Osteoblast (primary cell): Measurements from ENCODE around the gene PGAM5. TPM values are rescaled to one million over a fixed set of nuclear protein-coding genes. Genes with fewer than 3 reads are reported as not detected.

Source experiments
- DNase-seq: peaks from one replicate; pipeline ENCODE4 v3.0.0; 2011; ENCODE audit warnings: low spot score, mixed read lengths; ENCODE audit not compliant: insufficient read length; ENCODE audit errors: missing footprints
- H2AFZ ChIP-seq: 2 replicates; pipeline ENCODE4 v1.6.0; 2011; ENCODE audit warnings: mild to moderate bottlenecking, low read length
- H3K27ac ChIP-seq: 2 replicates; pipeline ENCODE4 v1.5.1; 2011; ENCODE audit warnings: mild to moderate bottlenecking, low read depth, low read length, moderate library complexity
- H3K27me3 ChIP-seq: 2 replicates; pipeline ENCODE4 v1.6.0; 2012; ENCODE audit warnings: mild to moderate bottlenecking, control low read depth, inconsistent platforms, low read length, moderate library complexity; ENCODE audit not compliant: insufficient read depth
- H3K36me3 ChIP-seq: 2 replicates; pipeline ENCODE4 v1.5.1; 2011; ENCODE audit warnings: mild to moderate bottlenecking, low read length, control low read depth, moderate library complexity; ENCODE audit not compliant: insufficient read depth
- H3K4me1 ChIP-seq: 2 replicates; pipeline ENCODE4 v1.5.1; 2011; ENCODE audit warnings: mild to moderate bottlenecking, low read length, control low read depth, moderate library complexity; ENCODE audit not compliant: insufficient read depth
- H3K4me2 ChIP-seq: 2 replicates; pipeline ENCODE4 v1.6.0; 2011; ENCODE audit warnings: mild to moderate bottlenecking, low read length; ENCODE audit not compliant: insufficient read depth
- H3K4me3 ChIP-seq: fragments of 200-600 bp; sonication (generic); 3 replicates; pipeline ENCODE4 v1.5.1; 2012; ENCODE audit warnings: mild to moderate bottlenecking, low read length, inconsistent platforms; ENCODE audit not compliant: insufficient read depth
- H3K79me2 ChIP-seq: 2 replicates; pipeline ENCODE4 v1.6.0; 2012; ENCODE audit warnings: mild to moderate bottlenecking, low read length, control low read depth, inconsistent platforms; ENCODE audit not compliant: insufficient read depth
- H3K9me3 ChIP-seq: 2 replicates; pipeline ENCODE4 v1.5.1; 2011; ENCODE audit warnings: low read depth, low read length, control low read depth
- H4K20me1 ChIP-seq: 2 replicates; pipeline ENCODE4 v1.6.0; 2012; ENCODE audit warnings: mild to moderate bottlenecking, low read length, control low read depth; ENCODE audit not compliant: insufficient read depth
- CTCF ChIP-seq: IDR thresholded peaks from 2 replicates; pipeline ENCODE4 v1.5.1; 2011; ENCODE audit warnings: mild to moderate bottlenecking, low read depth, low read length, moderate library complexity; ENCODE audit errors: extremely low read depth
- total RNA-seq: library from RNA; depleted of rRNA; stranded (reverse); fragments of >200 nt; gene quantifications from 2 replicates; pipeline ENCODE4 v1.2.3, GENCODE V29; 2012

Gene PGAM5
- total RNA-seq, 1 donor = 24.6 TPM

- Histone ChIP-seq H3K79me2 (no peaks in the 10 kb centered on the region), H4K20me1 (no peaks in the 10 kb centered on the region), H3K27me3 (no peaks in the 10 kb centered on the region), H3K27ac (no peak overlapping the region), H3K9me3 (no peaks in the 10 kb centered on the region), H2AFZ (no peak overlapping the region), H3K4me1 (no peaks in the 10 kb centered on the region), H3K4me2 (no peak overlapping the region), H3K4me3 (no peak overlapping the region), H3K36me3 (peaks cover 6% of the 10 kb centered on the region)
- DNase-seq = peak; percentile 55
- TF ChIP-seq CTCF = no peak
Measured at GRCh38 chr12:132700212-132700822, 10.3 kb upstream of the PGAM5 start.

- no peak for TF ChIP-seq CTCF
- no peaks in the 10 kb centered on the region for H3K79me2 ChIP-seq
- H3K27ac ChIP-seq = no peak overlapping the region
- no peak overlapping the region for H2AFZ ChIP-seq
- peaks cover 4% of the 10 kb centered on the region for H3K36me3 ChIP-seq
- no peaks in the 10 kb centered on the region for H3K4me1 ChIP-seq
- H4K20me1 ChIP-seq = no peaks in the 10 kb centered on the region
- H3K27me3 ChIP-seq = no peaks in the 10 kb centered on the region
- DNase-seq = peak; percentile 68
- H3K9me3 ChIP-seq = no peaks in the 10 kb centered on the region
- no peak overlapping the region for H3K4me2 ChIP-seq
- no peak overlapping the region for H3K4me3 ChIP-seq
Measured at GRCh38 chr12:132702640-132703039, 8.0 kb upstream of the PGAM5 start.

GRCh38 chr12:132703641-132704040 lies 7.0 kb upstream of the PGAM5 start:
- no peak for TF ChIP-seq CTCF
- Histone ChIP-seq H3K79me2 (no peaks in the 10 kb centered on the region), H3K36me3 (peaks cover 4% of the 10 kb centered on the region)

GRCh38 chr12:132707241-132707640 lies 3.4 kb upstream of the PGAM5 start:
- Histone ChIP-seq H3K9me3 (no peaks in the 10 kb centered on the region), H2AFZ (no peak overlapping the region)

More at GRCh38 chr12:132703641-132704040, 7.0 kb upstream of the PGAM5 start:
- Histone ChIP-seq H4K20me1 (no peaks in the 10 kb centered on the region), H3K9me3 (no peaks in the 10 kb centered on the region), H3K27me3 (no peaks in the 10 kb centered on the region), H3K4me3 (no peak overlapping the region), H2AFZ (no peak overlapping the region), H3K27ac (no peak overlapping the region), H3K4me1 (no peaks in the 10 kb centered on the region), H3K4me2 (no peak overlapping the region)
- DNase-seq = no peak

More at GRCh38 chr12:132707241-132707640, 3.4 kb upstream of the PGAM5 start:
- no peak overlapping the region for H3K4me2 ChIP-seq
- no peaks in the 10 kb centered on the region for H4K20me1 ChIP-seq
- no peaks in the 10 kb centered on the region for H3K27me3 ChIP-seq
- peaks cover 4% of the 10 kb centered on the region for H3K36me3 ChIP-seq
- H3K79me2 ChIP-seq = peaks cover 22% of the 10 kb centered on the region
- no peak overlapping the region for H3K27ac ChIP-seq
- no peak for TF ChIP-seq CTCF
- no peak overlapping the region for H3K4me3 ChIP-seq
- H3K4me1 ChIP-seq = peaks cover 11% of the 10 kb centered on the region
- no peak for DNase-seq
